Measurements from ENCODE around the gene SHROOM3. TPM values are rescaled to one million over a fixed set of nuclear protein-coding genes. Genes with fewer than 3 reads are reported as not detected.

The SHROOM3 gene
- total RNA-seq, 2 experiments from 2014 or later = not detected

DNA sequence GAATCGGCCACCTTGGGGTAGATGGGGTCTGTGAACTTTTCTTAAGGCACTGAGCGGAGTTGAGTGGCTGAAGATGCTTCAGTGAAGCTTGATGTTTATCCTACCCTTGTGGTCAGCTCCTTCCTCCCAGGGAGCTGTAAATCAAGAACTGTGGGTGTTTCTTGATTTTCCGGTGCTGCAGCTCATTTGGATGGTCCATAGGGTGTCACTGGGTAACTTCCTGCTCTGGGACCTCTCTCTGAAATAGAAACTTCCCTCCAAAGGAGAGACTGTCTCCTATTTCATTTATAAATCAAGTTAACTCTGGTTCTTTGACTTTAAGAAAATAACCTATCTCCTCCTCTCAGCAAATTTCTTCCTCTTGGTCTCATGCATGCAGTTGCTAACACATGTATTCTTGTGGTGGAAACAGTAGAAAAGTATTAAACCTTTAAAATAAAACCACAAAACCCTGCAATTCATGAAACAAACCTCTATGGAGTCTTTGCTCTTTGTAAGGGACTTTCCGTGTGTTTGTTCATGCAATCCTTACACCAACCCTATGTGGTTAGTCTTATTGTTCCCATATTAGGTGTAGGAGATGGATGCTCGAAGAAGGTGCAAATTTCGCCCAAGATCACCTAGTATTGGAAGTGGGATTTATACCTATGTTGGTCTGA, 110.3 kb downstream of the SHROOM3 start:
- Mint-ChIP-seq H3K4me3 (no peak overlapping the region), H3K4me1 (ENCODE audit: low read depth) (peaks cover 9% of the 10 kb centered on the region), H3K27ac (no peak overlapping the region), H3K9me3 (peaks cover 2% of the 10 kb centered on the region), H3K36me3 (ENCODE audit: low read depth) (no peaks in the 10 kb centered on the region), H3K27me3 (no peaks in the 10 kb centered on the region)
- no peaks in the 10 kb centered on the region for H3K9me3 ChIP-seq (ENCODE audit: control insufficient read depth in 1 of 2, insufficient read depth in 1 of 2, low read length in 2 of 2)
- intact Hi-C loops (cut with DNase I, micrococcal nuclease) = no loop called here
- H3K4me3 ChIP-seq (ENCODE audit: low read length) = no peak overlapping the region
- ATAC-seq (ENCODE audit: poor library complexity) = no peak
- H3K27ac ChIP-seq (ENCODE audit: low read depth in 1 of 2, low read length in 2 of 2) = no peak overlapping the region
- TF ChIP-seq, protein P1, sequence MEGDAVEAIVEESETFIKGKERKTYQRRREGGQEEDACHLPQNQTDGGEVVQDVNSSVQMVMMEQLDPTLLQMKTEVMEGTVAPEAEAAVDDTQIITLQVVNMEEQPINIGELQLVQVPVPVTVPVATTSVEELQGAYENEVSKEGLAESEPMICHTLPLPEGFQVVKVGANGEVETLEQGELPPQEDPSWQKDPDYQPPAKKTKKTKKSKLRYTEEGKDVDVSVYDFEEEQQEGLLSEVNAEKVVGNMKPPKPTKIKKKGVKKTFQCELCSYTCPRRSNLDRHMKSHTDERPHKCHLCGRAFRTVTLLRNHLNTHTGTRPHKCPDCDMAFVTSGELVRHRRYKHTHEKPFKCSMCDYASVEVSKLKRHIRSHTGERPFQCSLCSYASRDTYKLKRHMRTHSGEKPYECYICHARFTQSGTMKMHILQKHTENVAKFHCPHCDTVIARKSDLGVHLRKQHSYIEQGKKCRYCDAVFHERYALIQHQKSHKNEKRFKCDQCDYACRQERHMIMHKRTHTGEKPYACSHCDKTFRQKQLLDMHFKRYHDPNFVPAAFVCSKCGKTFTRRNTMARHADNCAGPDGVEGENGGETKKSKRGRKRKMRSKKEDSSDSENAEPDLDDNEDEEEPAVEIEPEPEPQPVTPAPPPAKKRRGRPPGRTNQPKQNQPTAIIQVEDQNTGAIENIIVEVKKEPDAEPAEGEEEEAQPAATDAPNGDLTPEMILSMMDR (IDR thresholded peaks at IDR 0.05) = no peak
- ChIA-PET POLR2A (no interaction called here), CTCF (no interaction called here)
- H3K36me3 ChIP-seq (ENCODE audit: insufficient read depth, low read length) = no peaks in the 10 kb centered on the region
- DNase-seq = peak in 1 of 14 experiments; percentile 4
- no peaks in the 10 kb centered on the region for H3K27me3 ChIP-seq (ENCODE audit: control insufficient read depth in 1 of 2, insufficient read depth in 2 of 2, low read length in 2 of 2)
- H3K4me1 ChIP-seq (ENCODE audit: insufficient read depth, low read length) = no peaks in the 10 kb centered on the region

DNA sequence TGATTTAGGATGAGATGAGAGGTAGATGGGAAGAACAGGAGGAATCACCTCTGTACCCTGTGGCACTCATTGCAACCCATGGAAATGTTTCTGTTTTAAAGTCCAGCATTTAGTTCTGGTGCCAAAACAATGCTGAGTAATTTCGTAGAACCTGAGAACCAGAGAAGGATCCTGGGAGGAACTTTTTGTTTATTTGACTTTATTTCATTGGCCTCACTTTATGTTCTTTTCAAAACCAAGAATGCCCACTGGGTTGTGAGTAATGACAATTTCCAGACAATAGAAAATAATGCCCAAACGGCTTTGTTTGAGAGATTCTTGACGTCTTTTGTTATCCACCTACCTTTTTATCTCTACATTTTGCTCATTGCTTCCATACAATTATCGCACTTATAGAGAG, 111.3 kb downstream of the SHROOM3 start:
- H3K9me3 Mint-ChIP-seq = peaks cover 2% of the 10 kb centered on the region
- peaks cover 9% of the 10 kb centered on the region for H3K4me1 Mint-ChIP-seq (ENCODE audit: low read depth)
- Histone ChIP-seq H3K27me3 (ENCODE audit: control insufficient read depth in 1 of 2, insufficient read depth in 2 of 2, low read length in 2 of 2) (no peaks in the 10 kb centered on the region), H3K9me3 (ENCODE audit: control insufficient read depth in 1 of 2, insufficient read depth in 1 of 2, low read length in 2 of 2) (no peaks in the 10 kb centered on the region), H3K4me1 (ENCODE audit: insufficient read depth, low read length) (no peaks in the 10 kb centered on the region), H3K27ac (ENCODE audit: low read depth in 1 of 2, low read length in 2 of 2) (no peak overlapping the region), H3K36me3 (ENCODE audit: insufficient read depth, low read length) (no peaks in the 10 kb centered on the region), H3K4me3 (ENCODE audit: low read length) (no peak overlapping the region)
- no peak overlapping the region for H3K4me3 Mint-ChIP-seq
- H3K36me3 Mint-ChIP-seq (ENCODE audit: low read depth) = no peaks in the 10 kb centered on the region
- no peaks in the 10 kb centered on the region for H3K27me3 Mint-ChIP-seq
- H3K27ac Mint-ChIP-seq = no peak overlapping the region
- CTCF ChIA-PET = no interaction called here
- DNase-seq (no peak), ATAC-seq (ENCODE audit: poor library complexity) (no peak)
- intact Hi-C loops (cut with DNase I, micrococcal nuclease) = no loop called here
- POLR2A ChIA-PET = no interaction called here
- TF ChIP-seq, protein P1 (IDR thresholded peaks at IDR 0.05) = no peak

DNA sequence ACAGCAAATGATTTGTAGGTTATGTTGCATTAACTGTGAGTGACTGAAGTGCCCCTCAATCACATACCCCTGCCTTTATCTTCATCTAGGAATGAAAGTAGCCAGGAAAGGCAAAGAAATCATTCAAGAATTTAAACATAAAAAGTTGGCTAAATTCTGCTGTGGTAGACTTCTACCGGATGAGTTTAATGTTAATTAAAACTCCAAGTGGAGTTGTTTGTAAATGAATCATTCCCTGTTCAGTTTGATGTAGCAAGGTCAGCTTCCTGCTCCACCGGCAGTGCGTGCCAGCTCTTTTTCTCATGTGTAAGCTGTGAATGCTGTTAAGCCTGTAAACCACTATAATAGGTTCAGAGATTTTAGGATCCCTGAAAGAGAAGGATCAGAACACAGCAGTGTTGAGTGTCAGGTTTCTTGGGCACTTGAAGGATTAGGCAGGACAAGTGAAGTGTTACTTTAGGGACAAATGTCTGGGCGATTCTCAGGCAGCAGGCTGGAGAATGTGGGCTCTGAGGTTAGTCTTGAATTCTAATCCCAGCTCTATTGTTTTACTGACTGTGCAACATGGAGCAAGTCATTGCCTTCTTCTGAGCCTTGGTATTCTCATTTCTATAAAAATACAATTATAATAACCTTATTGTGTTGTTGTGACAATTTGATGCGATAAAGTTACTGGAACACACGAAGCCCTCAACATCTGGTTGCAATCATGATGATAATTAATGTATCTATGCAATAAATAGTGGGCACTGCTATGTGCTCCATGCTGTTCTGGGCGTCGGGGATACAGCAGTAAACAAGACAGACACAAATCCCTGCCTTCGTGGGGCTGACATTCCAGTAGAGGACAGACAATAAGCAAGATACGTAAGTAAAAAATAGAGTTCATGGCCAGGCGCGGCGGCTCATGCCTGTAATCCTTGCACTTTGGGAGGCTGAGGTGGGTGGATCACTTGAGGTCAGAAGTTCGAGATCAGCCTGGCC, 112.0 kb downstream of the SHROOM3 start:
- ATAC-seq (ENCODE audit: poor library complexity) = no peak
- no peaks in the 10 kb centered on the region for H3K27me3 Mint-ChIP-seq
- H3K36me3 Mint-ChIP-seq (ENCODE audit: low read depth) = no peaks in the 10 kb centered on the region
- H3K4me3 Mint-ChIP-seq = no peak overlapping the region
- Histone ChIP-seq H3K36me3 (ENCODE audit: insufficient read depth, low read length) (no peaks in the 10 kb centered on the region), H3K9me3 (ENCODE audit: control insufficient read depth in 1 of 2, insufficient read depth in 1 of 2, low read length in 2 of 2) (no peaks in the 10 kb centered on the region), H3K27me3 (ENCODE audit: control insufficient read depth in 1 of 2, insufficient read depth in 2 of 2, low read length in 2 of 2) (no peaks in the 10 kb centered on the region), H3K4me1 (ENCODE audit: insufficient read depth, low read length) (no peaks in the 10 kb centered on the region), H3K27ac (ENCODE audit: low read depth in 1 of 2, low read length in 2 of 2) (no peak overlapping the region), H3K4me3 (ENCODE audit: low read length) (no peak overlapping the region)
- POLR2A ChIA-PET = no interaction called here
- DNase-seq = no peak
- CTCF ChIA-PET = no interaction called here
- H3K4me1 Mint-ChIP-seq (ENCODE audit: low read depth) = peaks cover 9% of the 10 kb centered on the region
- intact Hi-C loops (cut with DNase I, micrococcal nuclease) = no loop called here
- no peak overlapping the region for H3K27ac Mint-ChIP-seq
- TF ChIP-seq, protein P1 (IDR thresholded peaks at IDR 0.05) = no peak
- H3K9me3 Mint-ChIP-seq = peaks cover 2% of the 10 kb centered on the region
